A673 (cell line): Measurements from ENCODE around the gene UVRAG.

Experiments used
- EZH2 ChIP-seq: fragments of 200-600 bp; sonication (generic); IDR thresholded peaks from 2 replicates; pipeline ENCODE4 v1.6.1; 2017; ENCODE audit warnings: borderline replicate concordance, low read depth, mild to moderate bottlenecking, mixed read lengths, antibody characterized with exemption, low read length; ENCODE audit not compliant: poor library complexity, severe bottlenecking
- TF ChIP-seq, protein P1 (sequence below): fragments of 300-800, 200-600 bp; sonication (generic); conservative IDR thresholded peaks from 2 replicates; pipeline ENCODE4 v1.5.1; 2017; ENCODE audit warnings: low read depth, mild to moderate bottlenecking, antibody characterized with exemption, low read length, moderate library complexity, mixed read lengths

DNA sequence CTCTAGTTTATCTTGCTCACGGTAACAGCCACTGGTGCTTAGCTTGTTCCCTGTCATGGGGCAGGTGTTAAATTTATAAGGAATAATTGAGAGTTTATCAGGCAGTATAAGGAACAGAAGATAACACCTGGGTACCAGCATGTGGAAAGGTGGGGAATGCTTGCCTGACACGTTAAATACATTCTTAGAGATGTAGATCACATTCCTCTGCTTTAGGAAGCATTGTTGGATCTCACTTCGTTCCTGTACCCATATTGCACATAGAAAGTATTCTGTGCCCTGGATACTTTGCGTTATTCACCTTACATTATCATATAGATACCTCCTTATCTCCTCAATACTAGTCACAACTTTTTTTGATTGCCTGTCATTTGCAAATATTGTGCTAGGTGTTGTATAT lies 114.7 kb downstream of the UVRAG start:
- TF ChIP-seq EZH2, result no peak
- TF ChIP-seq, protein P1, sequence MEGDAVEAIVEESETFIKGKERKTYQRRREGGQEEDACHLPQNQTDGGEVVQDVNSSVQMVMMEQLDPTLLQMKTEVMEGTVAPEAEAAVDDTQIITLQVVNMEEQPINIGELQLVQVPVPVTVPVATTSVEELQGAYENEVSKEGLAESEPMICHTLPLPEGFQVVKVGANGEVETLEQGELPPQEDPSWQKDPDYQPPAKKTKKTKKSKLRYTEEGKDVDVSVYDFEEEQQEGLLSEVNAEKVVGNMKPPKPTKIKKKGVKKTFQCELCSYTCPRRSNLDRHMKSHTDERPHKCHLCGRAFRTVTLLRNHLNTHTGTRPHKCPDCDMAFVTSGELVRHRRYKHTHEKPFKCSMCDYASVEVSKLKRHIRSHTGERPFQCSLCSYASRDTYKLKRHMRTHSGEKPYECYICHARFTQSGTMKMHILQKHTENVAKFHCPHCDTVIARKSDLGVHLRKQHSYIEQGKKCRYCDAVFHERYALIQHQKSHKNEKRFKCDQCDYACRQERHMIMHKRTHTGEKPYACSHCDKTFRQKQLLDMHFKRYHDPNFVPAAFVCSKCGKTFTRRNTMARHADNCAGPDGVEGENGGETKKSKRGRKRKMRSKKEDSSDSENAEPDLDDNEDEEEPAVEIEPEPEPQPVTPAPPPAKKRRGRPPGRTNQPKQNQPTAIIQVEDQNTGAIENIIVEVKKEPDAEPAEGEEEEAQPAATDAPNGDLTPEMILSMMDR, result no peak
